ENCODE results near the gene DAAM1. TPM values are rescaled to one million over a fixed set of nuclear protein-coding genes. Genes with fewer than 3 reads are reported as not detected.
A peak's percentile ranks its signal among the peaks of the same experiment; 100 is the strongest.

Gene DAAM1
- total and polyA plus RNA-seq, 12 donors, result 7.4 to 37.4 (median 24.9) TPM

DNA sequence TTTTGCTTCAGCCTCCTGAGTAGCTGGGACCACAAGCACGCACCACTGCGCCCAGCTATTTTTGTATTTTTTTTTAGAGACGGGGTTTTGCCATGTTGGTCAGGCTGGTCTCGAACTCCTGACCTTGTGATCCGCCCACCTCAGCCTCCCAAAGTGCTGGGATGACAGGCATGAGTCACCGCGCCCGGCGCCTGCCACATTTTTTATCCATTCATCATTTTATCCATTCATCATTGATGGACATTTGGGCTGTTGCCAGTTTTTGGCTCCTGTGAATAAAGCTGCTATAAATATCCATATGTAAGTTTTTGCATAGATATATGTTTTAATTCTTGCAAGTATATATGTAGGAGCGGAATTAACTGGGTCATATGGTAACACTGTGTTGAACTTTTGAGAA lies 79.5 kb downstream of the DAAM1 start:
- no peaks in the 10 kb centered on the region for H3K9me3 ChIP-seq (replicated peaks in 1 of 3)
- H3K27me3 ChIP-seq, result no peaks in the 10 kb centered on the region
- no peak overlapping the region for H3K4me3 ChIP-seq
- no peak overlapping the region for H3K27ac ChIP-seq
- peaks cover 0 to 8% of the 10 kb centered on the region in 2 donors for H3K36me3 ChIP-seq (replicated peaks in 1 of 2)
- peaks cover 0 to 10% of the 10 kb centered on the region in 2 donors for H3K4me1 ChIP-seq (replicated peaks in 1 of 2)
- 69 to 83% (median 76%) methylated on average over 10 of the region's 10 CpGs for WGBS, 4 donors
- TF ChIP-seq, protein P1, sequence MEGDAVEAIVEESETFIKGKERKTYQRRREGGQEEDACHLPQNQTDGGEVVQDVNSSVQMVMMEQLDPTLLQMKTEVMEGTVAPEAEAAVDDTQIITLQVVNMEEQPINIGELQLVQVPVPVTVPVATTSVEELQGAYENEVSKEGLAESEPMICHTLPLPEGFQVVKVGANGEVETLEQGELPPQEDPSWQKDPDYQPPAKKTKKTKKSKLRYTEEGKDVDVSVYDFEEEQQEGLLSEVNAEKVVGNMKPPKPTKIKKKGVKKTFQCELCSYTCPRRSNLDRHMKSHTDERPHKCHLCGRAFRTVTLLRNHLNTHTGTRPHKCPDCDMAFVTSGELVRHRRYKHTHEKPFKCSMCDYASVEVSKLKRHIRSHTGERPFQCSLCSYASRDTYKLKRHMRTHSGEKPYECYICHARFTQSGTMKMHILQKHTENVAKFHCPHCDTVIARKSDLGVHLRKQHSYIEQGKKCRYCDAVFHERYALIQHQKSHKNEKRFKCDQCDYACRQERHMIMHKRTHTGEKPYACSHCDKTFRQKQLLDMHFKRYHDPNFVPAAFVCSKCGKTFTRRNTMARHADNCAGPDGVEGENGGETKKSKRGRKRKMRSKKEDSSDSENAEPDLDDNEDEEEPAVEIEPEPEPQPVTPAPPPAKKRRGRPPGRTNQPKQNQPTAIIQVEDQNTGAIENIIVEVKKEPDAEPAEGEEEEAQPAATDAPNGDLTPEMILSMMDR (IDR thresholded peaks at IDR 0.05), result no peak
- TF ChIP-seq POLR2A (IDR thresholded peaks at IDR 0.05), result no peak
- DNase-seq, result no peak
- intact Hi-C loops (cut with DNase I), result no loop called here

DNA sequence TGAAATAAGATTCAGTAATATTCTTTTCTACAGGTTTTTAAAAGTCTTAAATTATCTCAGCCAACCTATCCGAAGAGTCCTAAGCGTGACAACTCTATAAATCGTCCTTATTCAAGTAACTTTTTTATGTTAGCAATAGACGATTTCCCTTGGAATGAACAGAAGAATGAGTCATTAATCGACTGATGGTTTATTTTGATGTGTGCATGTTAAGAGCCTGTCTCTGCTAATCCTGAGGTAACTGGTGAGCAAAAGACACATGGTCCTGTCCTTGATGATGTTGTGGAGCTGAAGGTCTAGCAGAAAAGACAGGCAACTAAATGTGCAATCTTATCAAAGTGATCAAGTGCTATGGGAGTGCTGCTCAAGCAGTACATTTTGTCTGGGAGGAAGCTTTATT lies 80.4 kb downstream of the DAAM1 start:
- Histone ChIP-seq H3K27ac (no peak overlapping the region), H3K36me3 (replicated peaks in 1 of 2) (peaks cover 0 to 8% of the 10 kb centered on the region in 2 donors), H3K4me1 (replicated peaks in 1 of 2) (peaks cover 0 to 6% of the 10 kb centered on the region in 2 donors), H3K9me3 (replicated peaks in 1 of 3) (no peaks in the 10 kb centered on the region), H3K4me3 (no peak overlapping the region), H3K27me3 (no peaks in the 10 kb centered on the region)
- intact Hi-C loops (cut with DNase I), result no loop called here
- TF ChIP-seq, protein P1 (IDR thresholded peaks at IDR 0.05), result no peak
- no peak for TF ChIP-seq POLR2A (IDR thresholded peaks at IDR 0.05)
- no peak for DNase-seq
- WGBS, 4 donors, result 65 to 79% (median 74%) methylated on average over 5 of the region's 5 CpGs

- 86 to 94% (median 90%) methylated on average over 3 of the region's 3 CpGs for WGBS, 4 donors
- no peak overlapping the region for H3K4me3 ChIP-seq
- peaks cover 0 to 8% of the 10 kb centered on the region in 2 donors for H3K36me3 ChIP-seq (replicated peaks in 1 of 2)
- no peaks in the 10 kb centered on the region for H3K9me3 ChIP-seq (replicated peaks in 1 of 3)
- TF ChIP-seq, protein P1 (IDR thresholded peaks at IDR 0.05), result no peak
- no peak for TF ChIP-seq POLR2A (IDR thresholded peaks at IDR 0.05)
- H3K27me3 ChIP-seq, result no peaks in the 10 kb centered on the region
- intact Hi-C loops (cut with DNase I), result no loop called here
- H3K27ac ChIP-seq, result no peak overlapping the region
- no peak for DNase-seq
- H3K4me1 ChIP-seq (replicated peaks in 1 of 2), result peaks cover 0 to 6% of the 10 kb centered on the region in 2 donors
Measured at GRCh38 chr14:59269466-59269865, 81.0 kb downstream of the DAAM1 start.

GRCh38 chr14:59271256-59271655 lies 82.8 kb downstream of the DAAM1 start:
- peaks cover 0 to 8% of the 10 kb centered on the region in 2 donors for H3K36me3 ChIP-seq (replicated peaks in 1 of 2)
- H3K9me3 ChIP-seq (replicated peaks in 1 of 3), result no peaks in the 10 kb centered on the region
- H3K4me3 ChIP-seq, result no peak overlapping the region
- H3K27me3 ChIP-seq, result no peaks in the 10 kb centered on the region
- TF ChIP-seq, protein P1 (IDR thresholded peaks at IDR 0.05), result no peak
- TF ChIP-seq POLR2A (IDR thresholded peaks at IDR 0.05), result no peak
- intact Hi-C loops (cut with DNase I), result no loop called here
- H3K4me1 ChIP-seq (replicated peaks in 1 of 2), result peaks cover 14 to 24% of the 10 kb centered on the region in 2 donors
- no peak for DNase-seq
- peak overlapping the region in 4 of 5 donors; percentile 27 to 53 (median 36) for H3K27ac ChIP-seq
- 87 to 94% (median 89%) methylated on average over 2 of the region's 2 CpGs for WGBS, 4 donors
